Transverse colon (tissue), 4 donors: ENCODE data around the gene C14orf180. TPM values are rescaled to one million over a fixed set of nuclear protein-coding genes. Genes with fewer than 3 reads are reported as not detected.

Experiments used
- DNase-seq: peaks from one replicate; pipeline ENCODE4 v3.0.0-alpha.2; 2019
- H3K27ac ChIP-seq, 4 donors: fragments of 200-600 bp; sonication (generic); 2 replicates each; pipeline ENCODE4 v1.5.1; 2016 to 2018; ENCODE audit warnings: inconsistent platforms in 4 of 4
- H3K27me3 ChIP-seq: fragments of 200-600 bp; sonication (generic); 2 replicates; pipeline ENCODE4 v1.5.1; 2017; ENCODE audit warnings: inconsistent platforms
- H3K36me3 ChIP-seq, 4 donors: fragments of 200-600 bp; sonication (generic); 2 replicates each; pipeline ENCODE4 v1.5.1; 2017 to 2019; ENCODE audit warnings: inconsistent platforms in 4 of 4
- H3K4me1 ChIP-seq, 4 donors: fragments of 200-600 bp; sonication (generic); 2 replicates each; pipeline ENCODE4 v1.5.1; 2017 to 2020; ENCODE audit warnings: inconsistent platforms in 4 of 4
- H3K4me3 ChIP-seq, 4 donors: fragments of 200-600 bp; sonication (generic); 1 replicate in 1 of 4; 2 replicates in 3 of 4; pipeline versions ENCODE4 v1.5.1 to v1.6.1; 2017 to 2019; ENCODE audit warnings: inconsistent platforms in 4 of 4
- H3K9me3 ChIP-seq, 2 donors: fragments of 200-600 bp; sonication (generic); 2 replicates each; pipeline ENCODE4 v1.5.1; 2017 to 2019; ENCODE audit warnings: inconsistent platforms in 2 of 2
- CTCF ChIP-seq, 5 experiments: fragments of 200-600 bp in 3 of 5; fragments of 450-650 bp in 2 of 5; sonication (generic) in 3 of 5; IDR thresholded peaks; 1 replicate in 2 of 5; 2 replicates in 3 of 5; pipeline ENCODE4 v1.5.1; 2016 to 2017; ENCODE audit warnings: antibody characterized with exemption in 5 of 5, inconsistent platforms in 3 of 5, mild to moderate bottlenecking in 2 of 5, moderate library complexity in 1 of 5
- EP300 ChIP-seq: sonication (generic); formaldehyde crosslinking; IDR thresholded peaks from one replicate; pipeline ENCODE4 v1.6.1; 2017; ENCODE audit warnings: antibody characterized with exemption, low read depth
- POLR2A ChIP-seq: fragments of 450-650 bp; IDR thresholded peaks from one replicate; pipeline ENCODE4 v1.6.1; 2016; ENCODE audit warnings: antibody characterized with exemption, mild to moderate bottlenecking, moderate library complexity
- POLR2AphosphoS5 ChIP-seq, 3 donors: sonication (generic); formaldehyde crosslinking; IDR thresholded peaks; one replicate each; pipeline ENCODE4 v1.6.1; 2016; ENCODE audit warnings: antibody characterized with exemption in 3 of 3
- WGBS, 2 donors: methylation state at CpG; one replicate each; pipeline ENCODE4 v1.1.5; 2018; ENCODE audit warnings: low coverage in 1 of 2; 5-methylcytosine and 5-hydroxymethylcytosine counted together
- in situ Hi-C, 4 donors: fragments of 200-750 bp; cut with MboI; loops; one replicate each; pipeline versions ENCODE4 v1.15.0 to v1.15.1; 2017; ENCODE audit warnings: low sequenced_read_pairs in 3 of 4, low pct_ligation_motif_present in 1 of 4, low pct_unique_long_range_greater_than_20kb in 1 of 4
- intact Hi-C: fragments of 100-400 bp; cut with DNase I; formaldehyde crosslinking; loops from one replicate; pipeline ENCODE4 v1.15.1; 2023; ENCODE audit warnings: low total_unique reads
- total RNA-seq, 4 donors: library from RNA; depleted of rRNA; stranded (reverse); fragments of >200 nt; gene quantifications; one replicate each; pipeline ENCODE4 v1.1.0, GENCODE V29; 2016

Gene C14orf180
- total RNA-seq, 4 donors from 2014 or later: 0.32 to 2.3 (median 1.1) TPM; not detected in 1

- Histone ChIP-seq H3K36me3 (no peaks in the 10 kb centered on the region), H3K4me3 (no peak overlapping the region), H3K27me3 (peaks cover 33% of the 10 kb centered on the region), H3K9me3 (no peaks in the 10 kb centered on the region), H3K27ac (no peak overlapping the region), H3K4me1 (peaks cover 0 to 5% (median 4%) of the 10 kb centered on the region in 4 donors)
- intact Hi-C loops: no loop called here
- DNase-seq: no peak
- no peak for TF ChIP-seq CTCF (IDR thresholded peaks at IDR 0.05)
- no peak for TF ChIP-seq POLR2AphosphoS5 (IDR thresholded peaks at IDR 0.05)
- no peak for TF ChIP-seq EP300
- no peak for TF ChIP-seq POLR2A
- 76% methylated on average over 16 of the region's 16 CpGs; no CpG with 5 or more reads in 1 of the 2 donors for WGBS, 2 donors
- in situ Hi-C loops: loop anchor here (25.0 kb wide), 1 partner anchor 434 kb away; the partner anchor contains the start of gene KIF26A (in 4 of the 4)
Measured at GRCh38 chr14:104571246-104571645, 8.3 kb upstream of the C14orf180 start.

GRCh38 chr14:104572024-104572626 is 7.4 kb upstream of the C14orf180 start:
- DNase-seq: no peak
- peaks cover 0 to 12% (median 10%) of the 10 kb centered on the region in 4 donors for H3K4me1 ChIP-seq
- no peaks in the 10 kb centered on the region for H3K9me3 ChIP-seq
- 72% methylated on average over 8 of the region's 11 CpGs; no CpG with 5 or more reads in 1 of the 2 donors for WGBS, 2 donors
- in situ Hi-C loops (loop anchor here (25.0 kb wide), 1 partner anchor 435 kb away; the partner anchor contains the start of gene KIF26A (in 4 of the 4)), intact Hi-C loops (no loop called here)
- no peak overlapping the region for H3K4me3 ChIP-seq
- H3K27ac ChIP-seq: no peak overlapping the region
- H3K36me3 ChIP-seq: no peaks in the 10 kb centered on the region
- TF ChIP-seq POLR2A: no peak
- TF ChIP-seq EP300: no peak
- no peak for TF ChIP-seq POLR2AphosphoS5 (IDR thresholded peaks at IDR 0.05)
- TF ChIP-seq CTCF (IDR thresholded peaks at IDR 0.05): no peak
- peaks cover 25% of the 10 kb centered on the region for H3K27me3 ChIP-seq

- WGBS, 2 donors: 60 to 87% methylated on average over 1 to 7 of the region's 7 CpGs
- no peak overlapping the region for H3K27ac ChIP-seq
- no peak for DNase-seq
- no peaks in the 10 kb centered on the region for H3K9me3 ChIP-seq
- TF ChIP-seq EP300 (no peak), POLR2AphosphoS5 (IDR thresholded peaks at IDR 0.05) (no peak), POLR2A (no peak), CTCF (IDR thresholded peaks at IDR 0.05) (no peak)
- in situ Hi-C loops: loop anchor here (25.0 kb wide), 1 partner anchor 435 kb away; the partner anchor contains the start of gene KIF26A (in 4 of the 4)
- intact Hi-C loops: no loop called here
- no peak overlapping the region for H3K4me3 ChIP-seq
- peaks cover 0 to 18% (median 16%) of the 10 kb centered on the region in 4 donors for H3K4me1 ChIP-seq
- peaks cover 19% of the 10 kb centered on the region for H3K27me3 ChIP-seq
- no peaks in the 10 kb centered on the region for H3K36me3 ChIP-seq
Measured at GRCh38 chr14:104572668-104573067, 6.9 kb upstream of the C14orf180 start.

DNA sequence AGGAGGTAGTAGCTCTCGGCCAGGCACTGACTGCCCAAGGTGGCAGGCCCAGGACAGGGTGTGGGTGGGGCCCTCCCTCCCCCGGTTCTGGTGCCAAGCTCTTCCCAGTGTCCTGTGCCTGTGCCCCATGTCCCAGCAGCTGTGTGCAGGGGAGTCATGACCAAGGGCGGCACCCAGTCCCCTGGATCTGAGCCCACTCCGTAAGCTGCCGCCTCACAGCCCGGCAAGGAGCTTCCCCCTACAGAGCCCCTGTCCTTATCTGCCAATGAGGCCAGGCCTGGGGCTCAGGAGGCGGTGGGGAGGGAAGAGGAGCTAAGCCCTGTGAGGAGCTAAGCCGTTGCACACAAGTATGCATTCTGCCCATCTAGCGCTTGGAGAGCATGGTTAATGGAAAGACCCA is 5.6 kb upstream of the C14orf180 start:
- Histone ChIP-seq H3K27ac (no peak overlapping the region), H3K27me3 (peaks cover 10% of the 10 kb centered on the region)
- DNase-seq: no peak

More for the DNA sequence above, 5.6 kb upstream of the C14orf180 start:
- Histone ChIP-seq H3K4me3 (no peak overlapping the region), H3K4me1 (peaks cover 0 to 30% (median 22%) of the 10 kb centered on the region in 4 donors), H3K9me3 (no peaks in the 10 kb centered on the region), H3K36me3 (no peaks in the 10 kb centered on the region)
- in situ Hi-C loops: loop anchor here (25.0 kb wide), 1 partner anchor 437 kb away; the partner anchor contains the start of gene KIF26A (in 4 of the 4)
- 70% methylated on average over 9 of the region's 9 CpGs; no CpG with 5 or more reads in 1 of the 2 donors for WGBS, 2 donors
- intact Hi-C loops: no loop called here
- no peak for TF ChIP-seq POLR2A
- no peak for TF ChIP-seq CTCF (IDR thresholded peaks at IDR 0.05)
- TF ChIP-seq POLR2AphosphoS5 (IDR thresholded peaks at IDR 0.05): no peak
- TF ChIP-seq EP300: no peak
